Esophagus muscularis mucosa (tissue), 3 donors: Measurements from ENCODE around the gene ABCC9.

Experiments
- POLR2A ChIP-seq: fragments of 450-650 bp; IDR thresholded peaks from one replicate; pipeline ENCODE4 v1.6.1; 2017; ENCODE audit warnings: antibody characterized with exemption, moderate library complexity, mild to moderate bottlenecking, low read depth
- TF ChIP-seq, protein P1 (sequence below), 3 experiments: fragments of 200-600 bp in 2 of 3; fragments of 450-650 bp in 1 of 3; sonication (generic) in 2 of 3; IDR thresholded peaks; one replicate each; pipeline ENCODE4 v1.5.1; 2017 to 2019; ENCODE audit warnings: antibody characterized with exemption in 3 of 3, mild to moderate bottlenecking in 2 of 3, moderate library complexity in 1 of 3

DNA sequence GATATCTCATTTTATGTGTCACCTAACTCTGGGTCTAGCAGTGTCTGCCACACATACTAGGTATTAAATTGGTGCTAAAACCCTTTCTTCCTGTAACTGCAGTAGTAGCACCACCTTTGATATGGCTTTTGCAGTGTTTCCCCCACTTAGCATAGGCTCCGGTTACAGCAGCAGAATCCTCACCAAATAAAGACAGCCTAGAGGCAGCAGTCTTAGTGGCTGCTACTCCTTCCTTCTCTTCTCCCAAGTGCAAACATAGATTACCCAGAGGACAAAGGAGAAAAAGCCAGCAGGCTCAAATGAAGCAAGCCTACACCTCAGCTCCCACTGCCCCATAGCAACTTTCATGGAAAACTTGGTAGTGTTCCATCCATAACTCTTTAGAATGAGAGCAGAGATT lies 30.1 kb upstream of the ABCC9 start:
- TF ChIP-seq, protein P1, sequence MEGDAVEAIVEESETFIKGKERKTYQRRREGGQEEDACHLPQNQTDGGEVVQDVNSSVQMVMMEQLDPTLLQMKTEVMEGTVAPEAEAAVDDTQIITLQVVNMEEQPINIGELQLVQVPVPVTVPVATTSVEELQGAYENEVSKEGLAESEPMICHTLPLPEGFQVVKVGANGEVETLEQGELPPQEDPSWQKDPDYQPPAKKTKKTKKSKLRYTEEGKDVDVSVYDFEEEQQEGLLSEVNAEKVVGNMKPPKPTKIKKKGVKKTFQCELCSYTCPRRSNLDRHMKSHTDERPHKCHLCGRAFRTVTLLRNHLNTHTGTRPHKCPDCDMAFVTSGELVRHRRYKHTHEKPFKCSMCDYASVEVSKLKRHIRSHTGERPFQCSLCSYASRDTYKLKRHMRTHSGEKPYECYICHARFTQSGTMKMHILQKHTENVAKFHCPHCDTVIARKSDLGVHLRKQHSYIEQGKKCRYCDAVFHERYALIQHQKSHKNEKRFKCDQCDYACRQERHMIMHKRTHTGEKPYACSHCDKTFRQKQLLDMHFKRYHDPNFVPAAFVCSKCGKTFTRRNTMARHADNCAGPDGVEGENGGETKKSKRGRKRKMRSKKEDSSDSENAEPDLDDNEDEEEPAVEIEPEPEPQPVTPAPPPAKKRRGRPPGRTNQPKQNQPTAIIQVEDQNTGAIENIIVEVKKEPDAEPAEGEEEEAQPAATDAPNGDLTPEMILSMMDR (IDR thresholded peaks at IDR 0.05) = no peak
- no peak for TF ChIP-seq POLR2A
